OCI-LY1 (cell line): ENCODE measurements around the gene GNAQ.

Source experiments
- H2AFZ ChIP-seq: fragments of 200-600 bp; sonication (generic), shearing (Covaris generic); 2 replicates; pipeline ENCODE4 v1.6.0; 2014; ENCODE audit warnings: antibody characterized with exemption, mild to moderate bottlenecking, low read length
- H3F3A ChIP-seq: fragments of 200-600 bp; sonication (generic), shearing (Covaris generic); 2 replicates; pipeline ENCODE4 v1.6.0; 2014; ENCODE audit warnings: mild to moderate bottlenecking, antibody characterized with exemption, low read length, moderate library complexity; ENCODE audit not compliant: insufficient read depth
- H3K27ac ChIP-seq: fragments of 200-600 bp; sonication (generic); 2 replicates; pipeline ENCODE4 v1.5.1; 2014; ENCODE audit warnings: low read length, mixed run types, mild to moderate bottlenecking, low read depth; ENCODE audit not compliant: poor library complexity, severe bottlenecking
- H3K27me3 ChIP-seq: fragments of 200-600 bp; sonication (generic); 2 replicates; pipeline ENCODE4 v1.6.0; 2014; ENCODE audit warnings: antibody characterized with exemption, mild to moderate bottlenecking, low read length, moderate library complexity; ENCODE audit not compliant: insufficient read depth
- H3K36me3 ChIP-seq: fragments of 200-600 bp; sonication (generic); 2 replicates; pipeline ENCODE4 v1.6.1; 2014; ENCODE audit warnings: mild to moderate bottlenecking, antibody characterized with exemption, low read length, moderate library complexity, mixed read lengths; ENCODE audit not compliant: insufficient read depth
- H3K4me1 ChIP-seq: fragments of 200-600 bp; sonication (generic); 2 replicates; pipeline ENCODE4 v1.5.1; 2014; ENCODE audit warnings: mild to moderate bottlenecking, low read length, moderate library complexity; ENCODE audit not compliant: insufficient read depth, severe bottlenecking
- H3K4me2 ChIP-seq: fragments of 200-600 bp; sonication (generic), shearing (Covaris generic); 2 replicates; pipeline ENCODE4 v1.6.1; 2014; ENCODE audit warnings: low read length
- H3K4me3 ChIP-seq: fragments of 200-600 bp; sonication (generic); 2 replicates; pipeline ENCODE4 v1.5.1; 2014; ENCODE audit warnings: low read length, low read depth, mild to moderate bottlenecking, mixed read lengths; ENCODE audit not compliant: poor library complexity, severe bottlenecking
- H3K79me2 ChIP-seq: fragments of 200-600 bp; shearing (Covaris generic); 2 replicates; pipeline ENCODE4 v1.6.1; 2016; ENCODE audit warnings: mixed run types, low read length, mixed read lengths; ENCODE audit not compliant: insufficient read depth
- H3K9ac ChIP-seq: fragments of 200-600 bp; sonication (generic), shearing (Covaris generic); 2 replicates; pipeline ENCODE4 v1.6.1; 2014; ENCODE audit warnings: mild to moderate bottlenecking, low read length, mixed read lengths
- H3K9me2 ChIP-seq: fragments of 200-600 bp; sonication (generic), shearing (Covaris generic); 2 replicates; pipeline ENCODE4 v1.6.1; 2014; ENCODE audit warnings: low read depth, mild to moderate bottlenecking, low read length, mixed read lengths
- H3K9me3 ChIP-seq: fragments of 200-600 bp; shearing (Covaris generic); 2 replicates; pipeline ENCODE4 v1.6.1; 2014; ENCODE audit warnings: low read length, mixed read lengths
- H4K20me1 ChIP-seq: fragments of 200-600 bp; sonication (generic), shearing (Covaris generic); 2 replicates; pipeline ENCODE4 v1.6.0; 2016; ENCODE audit warnings: mild to moderate bottlenecking, low read length; ENCODE audit not compliant: insufficient read depth
- CTCF ChIP-seq: fragments of 200-600 bp; sonication (generic), shearing (Covaris generic); IDR thresholded peaks from 2 replicates; pipeline ENCODE4 v1.5.1; 2017; ENCODE audit warnings: mild to moderate bottlenecking, antibody characterized with exemption, low read length, moderate library complexity, mixed read lengths
- EZH2 ChIP-seq: fragments of 200-600 bp; sonication (generic), shearing (Covaris generic); IDR thresholded peaks from 2 replicates; pipeline ENCODE4 v1.8.0; 2017; ENCODE audit warnings: borderline replicate concordance, mixed run types, mild to moderate bottlenecking, antibody characterized with exemption, low read length, moderate library complexity, mixed read lengths

GNAQ gene

DNA sequence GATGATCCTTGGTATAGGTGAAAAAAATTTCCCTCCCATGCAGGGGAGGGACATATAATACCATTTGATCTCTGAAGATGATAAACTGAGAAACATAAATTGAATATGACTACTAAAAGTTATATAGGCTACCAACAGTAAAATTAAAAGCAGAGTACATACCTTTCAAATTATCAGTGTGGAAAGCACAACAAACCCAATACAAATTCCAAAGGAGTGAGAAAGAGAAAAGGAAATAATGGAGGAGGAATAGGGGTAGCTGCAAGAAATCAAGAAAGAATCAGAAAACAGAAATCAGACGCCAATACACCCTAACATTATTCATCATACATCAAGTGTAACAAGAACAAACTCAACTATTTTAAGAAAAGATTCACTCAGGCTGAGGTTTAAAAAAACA, 17.7 kb downstream of the GNAQ start:
- no peaks in the 10 kb centered on the region for H3K4me1 ChIP-seq
- H4K20me1 ChIP-seq: no peaks in the 10 kb centered on the region
- H3K79me2 ChIP-seq: no peaks in the 10 kb centered on the region
- H3K9me3 ChIP-seq: no peaks in the 10 kb centered on the region
- no peak overlapping the region for H3K4me3 ChIP-seq
- H3K9ac ChIP-seq: no peak overlapping the region
- H3K36me3 ChIP-seq: no peaks in the 10 kb centered on the region
- H2AFZ ChIP-seq: no peak overlapping the region
- H3F3A ChIP-seq: no peaks in the 10 kb centered on the region
- H3K4me2 ChIP-seq: no peak overlapping the region
- no peaks in the 10 kb centered on the region for H3K9me2 ChIP-seq
- no peaks in the 10 kb centered on the region for H3K27me3 ChIP-seq
- H3K27ac ChIP-seq: no peak overlapping the region
- TF ChIP-seq CTCF: no peak
- TF ChIP-seq EZH2: no peak

GRCh38 chr9:78011049-78011448, 20.6 kb downstream of the GNAQ start:
- H3K4me2 ChIP-seq: no peak overlapping the region
- TF ChIP-seq CTCF: no peak
- TF ChIP-seq EZH2: no peak
- H3K36me3 ChIP-seq: no peaks in the 10 kb centered on the region
- H3K4me1 ChIP-seq: no peaks in the 10 kb centered on the region
- H3K9me3 ChIP-seq: no peaks in the 10 kb centered on the region
- H3F3A ChIP-seq: no peaks in the 10 kb centered on the region
- H2AFZ ChIP-seq: no peak overlapping the region
- no peaks in the 10 kb centered on the region for H4K20me1 ChIP-seq
- no peak overlapping the region for H3K27ac ChIP-seq
- H3K79me2 ChIP-seq: no peaks in the 10 kb centered on the region
- no peaks in the 10 kb centered on the region for H3K9me2 ChIP-seq
- no peaks in the 10 kb centered on the region for H3K27me3 ChIP-seq
- H3K4me3 ChIP-seq: no peak overlapping the region
- no peak overlapping the region for H3K9ac ChIP-seq

GRCh38 chr9:78010445-78010844, 21.2 kb downstream of the GNAQ start:
- H3K9me3 ChIP-seq: no peaks in the 10 kb centered on the region
- H4K20me1 ChIP-seq: no peaks in the 10 kb centered on the region
- H3K27me3 ChIP-seq: no peaks in the 10 kb centered on the region
- no peak overlapping the region for H3K9ac ChIP-seq
- TF ChIP-seq CTCF: no peak
- TF ChIP-seq EZH2: no peak
- H3K36me3 ChIP-seq: no peaks in the 10 kb centered on the region
- H3K4me1 ChIP-seq: no peaks in the 10 kb centered on the region
- H3K79me2 ChIP-seq: no peaks in the 10 kb centered on the region
- H3K4me2 ChIP-seq: no peak overlapping the region
- no peak overlapping the region for H2AFZ ChIP-seq
- H3K27ac ChIP-seq: no peak overlapping the region
- no peak overlapping the region for H3K4me3 ChIP-seq
- no peaks in the 10 kb centered on the region for H3K9me2 ChIP-seq
- no peaks in the 10 kb centered on the region for H3F3A ChIP-seq
